Liver (tissue), 9 donors: ENCODE data around the gene STK33. TPM values are rescaled to one million over a fixed set of nuclear protein-coding genes. Genes with fewer than 3 reads are reported as not detected.

ENCODE experiments used
- DNase-seq: peaks from one replicate; pipeline ENCODE4 v3.0.0-alpha.2; 2017; ENCODE audit warnings: low spot score
- H3K27ac ChIP-seq, 2 donors: one replicate each; pipeline ENCODE4 v1.7.0; 2013; ENCODE audit warnings: inconsistent platforms in 2 of 2, low read length in 2 of 2, control low read depth in 1 of 2, low read depth in 1 of 2, mild to moderate bottlenecking in 1 of 2
- H3K27me3 ChIP-seq, 4 donors: one replicate each; pipeline versions ENCODE4 v1.6.1 to v1.7.0; 2013; ENCODE audit warnings: low read length in 3 of 4, inconsistent platforms in 1 of 4, mild to moderate bottlenecking in 1 of 4, moderate library complexity in 1 of 4; ENCODE audit not compliant: control insufficient read depth in 4 of 4, insufficient read depth in 4 of 4
- H3K36me3 ChIP-seq, 4 donors: one replicate each; pipeline versions ENCODE4 v1.6.1 to v1.7.0; 2013; ENCODE audit warnings: low read length in 3 of 4, mild to moderate bottlenecking in 3 of 4, low read depth in 1 of 4, moderate library complexity in 1 of 4; ENCODE audit not compliant: control insufficient read depth in 4 of 4, insufficient read depth in 3 of 4
- H3K4me1 ChIP-seq, 4 donors: one replicate each; pipeline versions ENCODE4 v1.6.1 to v1.7.0; 2013; ENCODE audit warnings: low read length in 3 of 4, mild to moderate bottlenecking in 3 of 4, moderate library complexity in 1 of 4; ENCODE audit not compliant: control insufficient read depth in 4 of 4, insufficient read depth in 4 of 4
- H3K4me3 ChIP-seq, 3 donors: one replicate each; pipeline versions ENCODE4 v1.6.1 to v1.7.0; 2013; ENCODE audit warnings: low read length in 3 of 3, control low read depth in 1 of 3, low read depth in 1 of 3, mild to moderate bottlenecking in 1 of 3
- H3K9ac ChIP-seq, 2 donors: one replicate each; pipeline ENCODE4 v1.7.0; 2013; ENCODE audit warnings: low read length in 2 of 2, mild to moderate bottlenecking in 2 of 2, moderate library complexity in 2 of 2, control low read depth in 1 of 2, low read depth in 1 of 2
- H3K9me3 ChIP-seq, 4 donors: one replicate each; pipeline versions ENCODE4 v1.6.1 to v1.7.0; 2013; ENCODE audit warnings: low read length in 3 of 4; ENCODE audit not compliant: control insufficient read depth in 4 of 4
- ATF3 ChIP-seq: IDR thresholded peaks from 2 replicates; pipeline ENCODE4 v1.6.1; 2016; ENCODE audit warnings: antibody characterized with exemption
- CTCF ChIP-seq: fragments of 150-350 bp; IDR thresholded peaks from 2 replicates; pipeline ENCODE4 v1.5.1; 2017; ENCODE audit warnings: improper control_type of control experiment, low read depth, low read length; ENCODE audit not compliant: missing input control
- EGR1 ChIP-seq, 2 donors: IDR thresholded peaks; 2 replicates each; pipeline ENCODE4 v1.6.1; 2016 to 2018; ENCODE audit warnings: antibody characterized with exemption in 2 of 2, low read depth in 2 of 2
- FOXA1 ChIP-seq: IDR thresholded peaks from 2 replicates; pipeline ENCODE4 v1.6.1; 2016; ENCODE audit warnings: antibody characterized with exemption
- FOXA2 ChIP-seq: IDR thresholded peaks from 2 replicates; pipeline ENCODE4 v1.6.1; 2016; ENCODE audit warnings: antibody characterized with exemption
- GABPA ChIP-seq, 2 donors: IDR thresholded peaks in 1 of 2; conservative IDR thresholded peaks in 1 of 2; 2 replicates each; pipeline ENCODE4 v1.6.1; 2016; ENCODE audit warnings: antibody characterized with exemption in 2 of 2, mild to moderate bottlenecking in 1 of 2, moderate library complexity in 1 of 2
- HNF4A ChIP-seq, 2 donors: conservative IDR thresholded peaks; 2 replicates each; pipeline ENCODE4 v1.6.1; 2016; ENCODE audit warnings: antibody characterized with exemption in 2 of 2, mild to moderate bottlenecking in 2 of 2
- HNF4G ChIP-seq: IDR thresholded peaks from 2 replicates; pipeline ENCODE4 v1.6.1; 2016; ENCODE audit warnings: antibody characterized with exemption
- JUND ChIP-seq, 2 donors: IDR thresholded peaks; 2 replicates each; pipeline ENCODE4 v1.6.1; 2016; ENCODE audit warnings: antibody characterized with exemption in 2 of 2
- MAX ChIP-seq: IDR thresholded peaks from 2 replicates; pipeline ENCODE4 v1.6.1; 2016; ENCODE audit warnings: antibody characterized with exemption
- NR2F2 ChIP-seq: IDR thresholded peaks from 2 replicates; pipeline ENCODE4 v1.6.1; 2016; ENCODE audit warnings: antibody characterized with exemption
- REST ChIP-seq: IDR thresholded peaks from 2 replicates; pipeline ENCODE4 v1.6.1; 2016; ENCODE audit warnings: antibody characterized with exemption, mild to moderate bottlenecking
- RXRA ChIP-seq, 2 donors: IDR thresholded peaks; 2 replicates each; pipeline ENCODE4 v1.6.1; 2017 to 2018; ENCODE audit warnings: antibody characterized with exemption in 2 of 2, mild to moderate bottlenecking in 1 of 2
- SP1 ChIP-seq: IDR thresholded peaks from 2 replicates; pipeline ENCODE4 v1.6.1; 2018; ENCODE audit warnings: antibody characterized with exemption, mild to moderate bottlenecking
- TAF1 ChIP-seq: conservative IDR thresholded peaks from 2 replicates; pipeline ENCODE4 v1.6.1; 2016; ENCODE audit warnings: antibody characterized with exemption, mild to moderate bottlenecking
- YY1 ChIP-seq: IDR thresholded peaks from 2 replicates; pipeline ENCODE4 v1.6.1; 2016; ENCODE audit warnings: antibody characterized with exemption, mild to moderate bottlenecking
- ZBTB33 ChIP-seq: IDR thresholded peaks from 2 replicates; pipeline ENCODE4 v1.6.1; 2016; ENCODE audit warnings: antibody characterized with exemption
- WGBS: extraction: QIAGEN DNeasy Blood & Tissue Kit; methylation state at CpG from one replicate; pipeline ENCODE4 v1.1.7; 2013; 5-methylcytosine and 5-hydroxymethylcytosine counted together
- polyA plus RNA-seq, 2 donors: library from polyadenylated mRNA; stranded (reverse) in 1 of 2; unstranded in 1 of 2; fragments of 200-250 nt in 1 of 2; fragments of >200 nt in 1 of 2; fragmentation: Nextera tagmentation in 1 of 2; extraction: Ambion mirVana in 1 of 2; gene quantifications; one replicate each; pipeline versions ENCODE4 v1.2.1 to v1.2.3, GENCODE V29; 2013 to 2015
- total RNA-seq, 2 donors: library from RNA; depleted of rRNA; stranded (reverse); fragments of >200 nt; gene quantifications; one replicate each; pipeline ENCODE4 v1.2.3, GENCODE V29; 2014
- donor health status: healthy.
- donor health status: healthy.
- donor health status: healthy.
- donor health status: healthy.
- donor health status: healthy.

Gene STK33
- total and polyA plus RNA-seq, 4 donors: 0.09 to 1.1 (median 0.52) TPM

GRCh38 chr11:8390851-8391612 lies 203.0 kb downstream of the STK33 start:
- no peak for TF ChIP-seq SP1
- TF ChIP-seq FOXA2: no peak
- TF ChIP-seq EGR1 (IDR thresholded peaks at IDR 0.05; ENCODE audit: low read depth in 2 of 2): no peak
- TF ChIP-seq FOXA1: no peak
- TF ChIP-seq REST: no peak
- no peak for TF ChIP-seq ATF3
- no peak overlapping the region for H3K27ac ChIP-seq
- no peak overlapping the region for H3K4me3 ChIP-seq
- no peaks in the 10 kb centered on the region for H3K4me1 ChIP-seq
- no peak overlapping the region for H3K9ac ChIP-seq
- no peak for DNase-seq
- H3K27me3 ChIP-seq: no peaks in the 10 kb centered on the region
- no peaks in the 10 kb centered on the region for H3K9me3 ChIP-seq
- WGBS: 90% methylated on average over 9 of the region's 9 CpGs
- no peaks in the 10 kb centered on the region for H3K36me3 ChIP-seq

- Histone ChIP-seq H3K4me3 (no peak overlapping the region), H3K9ac (no peak overlapping the region), H3K36me3 (no peaks in the 10 kb centered on the region), H3K27me3 (no peaks in the 10 kb centered on the region), H3K27ac (no peak overlapping the region), H3K4me1 (no peaks in the 10 kb centered on the region), H3K9me3 (no peaks in the 10 kb centered on the region)
- 62% methylated on average over 11 of the region's 11 CpGs for WGBS
- TF ChIP-seq TAF1 (no peak), FOXA1 (no peak), EGR1 (IDR thresholded peaks at IDR 0.05; ENCODE audit: low read depth in 2 of 2) (no peak), CTCF (no peak), NR2F2 (no peak), HNF4A (conservative IDR thresholded peaks at IDR 0.05) (no peak), ZBTB33 (no peak), YY1 (no peak), SP1 (no peak), RXRA (IDR thresholded peaks at IDR 0.05) (no peak), JUND (IDR thresholded peaks at IDR 0.05) (no peak), GABPA (IDR thresholded peaks at IDR 0.05 in 1 of 2, conservative IDR thresholded peaks at IDR 0.05 in 1 of 2) (no peak), REST (no peak), HNF4G (no peak), ATF3 (no peak), MAX (no peak)
- no peak for DNase-seq
These were observed 204.7 kb downstream of the STK33 start for GRCh38 chr11:8389029-8389996.
